ENCODE measurements around the gene MAN2C1. TPM values are rescaled to one million over a fixed set of nuclear protein-coding genes. Genes with fewer than 3 reads are reported as not detected.
"Not testable (repeated sequence)": the region's sequence is repeated elsewhere in the genome, so short reads cannot be mapped to it uniquely, and the experiment has no call there.

The MAN2C1 gene
- total and polyA plus RNA-seq, 9 of the 15 experiments (the other 6 are each of a cell fraction or from before 2014, with no cell fraction given), result 2.0 to 141 (median 39.9) TPM

DNA sequence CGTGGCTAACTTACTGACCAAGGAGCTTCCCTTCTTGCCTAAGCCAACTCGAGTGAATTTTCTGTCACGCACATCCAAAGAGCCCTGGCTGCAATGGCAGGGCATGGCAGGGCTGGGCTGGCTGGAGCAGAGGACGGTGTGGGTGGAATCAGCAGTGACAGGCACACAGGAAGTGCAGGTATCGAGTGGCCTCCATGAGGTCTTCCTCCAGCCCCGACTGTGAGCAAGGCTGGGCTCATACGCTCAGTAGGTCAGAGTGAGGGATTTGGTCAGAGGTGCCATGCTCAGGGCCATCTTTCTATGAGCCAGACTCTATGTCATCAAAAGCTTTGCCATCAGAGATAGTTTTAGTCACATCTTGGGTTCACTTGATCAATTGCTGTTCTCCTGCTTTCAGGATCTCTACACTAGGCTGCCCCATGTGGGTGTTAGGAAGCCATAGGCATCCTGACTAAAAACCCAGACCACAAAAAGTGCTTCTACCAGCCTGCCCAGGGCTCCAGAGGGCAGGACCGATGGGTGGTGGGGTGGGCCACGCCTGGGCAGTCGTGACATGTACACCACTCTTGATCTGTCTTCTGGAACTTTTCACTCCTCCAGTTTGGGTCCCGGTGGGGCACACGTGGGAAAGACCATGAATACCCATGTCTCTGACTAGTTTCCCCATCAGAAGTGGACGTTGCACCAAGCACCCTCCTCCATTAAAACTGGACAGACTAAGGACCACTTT is 55.1 kb downstream of the MAN2C1 start:
- Histone ChIP-seq H3K9me3 (replicated peaks; ENCODE audit: control insufficient read depth, insufficient read depth, low read depth, low read length) (no peaks in the 10 kb centered on the region), H3K36me3 (ENCODE audit: control insufficient read depth, insufficient read depth, low read length) (no peaks in the 10 kb centered on the region), H3K9me1 (ENCODE audit: control insufficient read depth, insufficient read depth, low read length) (no peaks in the 10 kb centered on the region), H3K27ac (ENCODE audit: extremely low read depth, low read depth, low read length) (no peak overlapping the region), H3K4me3 (no peak overlapping the region), H3K4me2 (ENCODE audit: insufficient read depth, low read length) (no peak overlapping the region), H4K20me1 (replicated peaks; ENCODE audit: control insufficient read depth, insufficient read depth, low read length) (no peaks in the 10 kb centered on the region), H2AFZ (ENCODE audit: low read depth, low read length) (no peak overlapping the region), H3K79me2 (ENCODE audit: control insufficient read depth, insufficient read depth, low read length) (no peaks in the 10 kb centered on the region), H3K9ac (ENCODE audit: insufficient read depth in 1 of 2, low read depth in 2 of 2, low read length in 2 of 2) (no peak overlapping the region), H3K4me1 (replicated peaks in 1 of 2; ENCODE audit: control insufficient read depth in 2 of 2, insufficient read depth in 2 of 2, low read length in 2 of 2) (no peaks in the 10 kb centered on the region), H3K27me3 (ENCODE audit: control insufficient read depth in 2 of 2, insufficient read depth in 2 of 2, low read length in 2 of 2) (peaks cover 0 to under 1% of the 10 kb centered on the region in 2 experiments; a peak in 3 of 5 replicates)
- 9% methylated on average over 13 of the region's 13 CpGs for WGBS (ENCODE audit: insufficient coverage, low coverage, missing lambda C conversion rate)
- in situ Hi-C loops (cut with MboI), result loop anchor here (10.0 kb wide), 1 partner anchor 622 kb away; no protein-coding TSS in a partner anchor
- POLR2A ChIA-PET, result no interaction called here
- intact Hi-C loops (cut with micrococcal nuclease), result no loop called here
- no TSS peak for BruUV-seq (replicated peaks)
- ATAC-seq (no peak), DNase-seq (ENCODE audit: extremely low read depth in 1 of 4, low spot score in 3 of 4) (no peak), FAIRE-seq (no peak)
- no peak for TF ChIP-seq ZNF41 (CRISPR knock-in tag; conservative IDR thresholded peaks at IDR 0.05)
- no peak for TF ChIP-seq SMAD4 (CRISPR knock-in tag; conservative IDR thresholded peaks at IDR 0.05)
- TF ChIP-seq ZNF507 (tag; conservative IDR thresholded peaks at IDR 0.05), result no peak
- no peak for TF ChIP-seq ZNF347 (CRISPR knock-in tag; IDR thresholded peaks at IDR 0.05; ENCODE audit: low read depth)
- no peak for TF ChIP-seq CSDE1 (IDR thresholded peaks at IDR 0.05)
- TF ChIP-seq THRAP3 (IDR thresholded peaks at IDR 0.05; ENCODE audit: borderline replicate concordance), result no peak
- TF ChIP-seq ZNF3 (CRISPR knock-in tag; IDR thresholded peaks at IDR 0.05), result no peak
- TF ChIP-seq TAF1 (IDR thresholded peaks at IDR 0.05; ENCODE audit: control insufficient read depth, extremely low read depth, insufficient read depth, low read length, severe bottlenecking), result no peak
- no peak for TF ChIP-seq NBN (IDR thresholded peaks at IDR 0.05; ENCODE audit: low read depth)
- TF ChIP-seq TAF9B (IDR thresholded peaks at IDR 0.05; ENCODE audit: partially characterized antibody), result no peak
- CTCF ChIA-PET (ENCODE audit: low intra/inter-chr PET ratio), result no interaction called here

DNA sequence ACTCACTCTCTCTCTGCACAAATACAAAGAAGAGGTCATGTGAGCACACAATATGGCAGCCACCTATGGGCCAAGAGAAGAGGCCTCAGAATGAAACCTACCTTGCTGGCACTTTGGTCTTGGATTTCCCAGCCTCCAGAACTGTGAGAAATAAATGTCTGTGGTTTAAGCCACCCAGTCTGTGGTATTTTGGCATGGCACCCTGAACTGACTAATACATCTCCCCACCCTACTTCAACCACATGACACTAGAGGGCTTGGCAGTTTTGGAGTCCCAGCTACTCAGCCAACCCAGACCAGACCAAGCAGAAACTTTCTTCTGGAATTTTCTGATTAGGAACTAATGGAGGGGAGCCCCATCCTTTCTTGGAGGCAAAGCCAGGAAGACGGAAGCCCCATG is 55.9 kb downstream of the MAN2C1 start:
- POLR2A ChIA-PET; H3K4me3 ChIP-seq; H2AFZ ChIP-seq (ENCODE audit: low read depth, low read length); H3K4me1 ChIP-seq (replicated peaks in 1 of 2; ENCODE audit: control insufficient read depth in 2 of 2, insufficient read depth in 2 of 2, low read length in 2 of 2); ATAC-seq; CTCF ChIA-PET (ENCODE audit: low intra/inter-chr PET ratio); H3K27ac ChIP-seq (ENCODE audit: extremely low read depth, low read depth, low read length); DNase-seq (ENCODE audit: extremely low read depth in 1 of 4, low spot score in 3 of 4); H3K9me1 ChIP-seq (ENCODE audit: control insufficient read depth, insufficient read depth, low read length); BruUV-seq (replicated peaks); H3K27me3 ChIP-seq (ENCODE audit: control insufficient read depth in 2 of 2, insufficient read depth in 2 of 2, low read length in 2 of 2); H3K79me2 ChIP-seq (ENCODE audit: control insufficient read depth, insufficient read depth, low read length); H3K9ac ChIP-seq (ENCODE audit: insufficient read depth in 1 of 2, low read depth in 2 of 2, low read length in 2 of 2); H3K4me2 ChIP-seq (ENCODE audit: insufficient read depth, low read length); FAIRE-seq; H3K9me3 ChIP-seq (replicated peaks; ENCODE audit: control insufficient read depth, insufficient read depth, low read depth, low read length); H3K36me3 ChIP-seq (ENCODE audit: control insufficient read depth, insufficient read depth, low read length); H4K20me1 ChIP-seq (replicated peaks; ENCODE audit: control insufficient read depth, insufficient read depth, low read length); intact Hi-C loops (cut with micrococcal nuclease): not testable (repeated sequence)
- in situ Hi-C loops (cut with MboI), result loop anchor here (10.0 kb wide), 1 partner anchor 622 kb away; no protein-coding TSS in a partner anchor
- 36% methylated on average over 1 of the region's 1 CpG for WGBS (ENCODE audit: insufficient coverage, low coverage, missing lambda C conversion rate)
